SK-N-SH (cell line): ENCODE results near the gene NTM. TPM values are rescaled to one million over a fixed set of nuclear protein-coding genes. Genes with fewer than 3 reads are reported as not detected.

ENCODE experiments used
- CTCF ChIA-PET: fragments of 300-600, 350-600 bp; formaldehyde crosslinking; extraction: SDS; loops from one replicate; lab custom pipeline; 2021; lab: Yijun Ruan, JAX
- POLR2A ChIA-PET: fragments of 350-600 bp; sonication (Branson Sonifier 250); formaldehyde crosslinking; extraction: SDS; loops from one replicate; lab custom pipeline; 2020; ENCODE audit warnings: antibody characterized with exemption, inconsistent platforms; lab: Yijun Ruan, JAX
- DNase-seq: peaks from one replicate; pipeline ENCODE4 v3.0.0; 2012
- H2AFZ ChIP-seq: fragments of 200-600 bp; sonication (generic); 2 replicates; pipeline ENCODE4 v1.8.1; 2016; ENCODE audit warnings: antibody characterized with exemption, mild to moderate bottlenecking, low read depth
- H3F3A ChIP-seq: fragments of 200-600 bp; sonication (generic); replicated peaks from 2 replicates; pipeline ENCODE3; 2016; ENCODE audit warnings: antibody characterized with exemption, mild to moderate bottlenecking; ENCODE audit not compliant: insufficient read depth
- H3K27ac ChIP-seq, 2 experiments: fragments of 200-500 bp in 1 of 2; fragments of 200-600 bp in 1 of 2; sonication (Bioruptor generic) in 1 of 2; sonication (generic), shearing (Covaris generic) in 1 of 2; 2 replicates each; pipeline versions ENCODE4 v1.5.1 to v1.6.1; 2014 to 2016; ENCODE audit warnings: low read depth in 2 of 2, inconsistent platforms in 1 of 2, low read length in 1 of 2, mild to moderate bottlenecking in 1 of 2, mixed read lengths in 1 of 2
- H3K27me3 ChIP-seq: fragments of 200-600 bp; sonication (generic), shearing (Covaris generic); 2 replicates; pipeline ENCODE4 v1.6.1; 2016; ENCODE audit warnings: mixed run types; ENCODE audit not compliant: insufficient read depth
- H3K36me3 ChIP-seq, 2 experiments: fragments of 200-500 bp in 1 of 2; fragments of 200-600 bp in 1 of 2; sonication (Bioruptor generic) in 1 of 2; sonication (generic) in 1 of 2; replicated peaks in 1 of 2; 2 replicates each; pipeline versions ENCODE3 to v1.5.1; 2014 to 2016; ENCODE audit warnings: low read length in 1 of 2, mild to moderate bottlenecking in 1 of 2; ENCODE audit not compliant: insufficient read depth in 2 of 2, control insufficient read depth in 1 of 2
- H3K4me1 ChIP-seq, 2 experiments: fragments of 200-500 bp in 1 of 2; fragments of 200-600 bp in 1 of 2; sonication (Bioruptor generic) in 1 of 2; sonication (generic), shearing (Covaris generic) in 1 of 2; 2 replicates each; pipeline versions ENCODE4 v1.5.1 to v1.6.1; 2014 to 2016; ENCODE audit warnings: low read depth in 1 of 2, low read length in 1 of 2, mixed run types in 1 of 2; ENCODE audit not compliant: insufficient read depth in 2 of 2, control insufficient read depth in 1 of 2
- H3K4me2 ChIP-seq: fragments of 200-600 bp; sonication (generic), shearing (Covaris generic); 2 replicates; pipeline ENCODE4 v1.6.1; 2017; ENCODE audit warnings: mixed run types
- H3K4me3 ChIP-seq, 2 experiments: fragments of 200-500 bp in 1 of 2; fragments of 200-600 bp in 1 of 2; sonication (Bioruptor generic) in 1 of 2; sonication (generic), shearing (Covaris generic) in 1 of 2; 2 replicates each; pipeline versions ENCODE4 v1.5.1 to v1.8.1; 2014 to 2016; ENCODE audit warnings: low read depth in 2 of 2, inconsistent platforms in 1 of 2, low read length in 1 of 2, mild to moderate bottlenecking in 1 of 2, mixed read lengths in 1 of 2, moderate library complexity in 1 of 2
- H3K79me2 ChIP-seq: fragments of 200-600 bp; sonication (generic); 2 replicates; pipeline ENCODE4 v1.8.1; 2017; ENCODE audit warnings: mild to moderate bottlenecking; ENCODE audit not compliant: insufficient read depth
- H3K9ac ChIP-seq: fragments of 200-600 bp; sonication (generic); 2 replicates; pipeline ENCODE4 v1.6.1; 2017; ENCODE audit warnings: mixed run types
- H3K9me2 ChIP-seq: fragments of 200-600 bp; sonication (generic); 2 replicates; pipeline ENCODE4 v1.6.1; 2017; ENCODE audit warnings: mixed run types
- H3K9me3 ChIP-seq: fragments of 200-600 bp; sonication (generic); 2 replicates; pipeline ENCODE4 v1.6.1; 2017; ENCODE audit warnings: mixed run types, mild to moderate bottlenecking, moderate library complexity
- H4K20me1 ChIP-seq: fragments of 200-600 bp; sonication (generic); 2 replicates; pipeline ENCODE4 v1.6.1; 2017; ENCODE audit warnings: mild to moderate bottlenecking, mixed run types; ENCODE audit not compliant: insufficient read depth
- CHD2 ChIP-seq: fragments of 150-350 bp; IDR thresholded peaks from 2 replicates; pipeline ENCODE4 v1.6.1; 2018; ENCODE audit warnings: low read length; ENCODE audit not compliant: partially characterized antibody
- ELF1 ChIP-seq: IDR thresholded peaks from 2 replicates; pipeline ENCODE4 v1.4.0; 2012
- FOSL2 ChIP-seq: IDR thresholded peaks from 2 replicates; pipeline ENCODE4 v1.4.0; 2012; ENCODE audit warnings: low read depth, mild to moderate bottlenecking, moderate library complexity, borderline replicate concordance
- GATA2 ChIP-seq: sonication (generic); formaldehyde crosslinking; IDR thresholded peaks from 2 replicates; pipeline ENCODE4 v1.5.0; 2020; ENCODE audit warnings: mild to moderate bottlenecking, missing genetic modification reagents
- MXI1 ChIP-seq: IDR thresholded peaks from 2 replicates; pipeline ENCODE4 v1.6.1; 2012; ENCODE audit warnings: mild to moderate bottlenecking, low read depth, low read length, improper control_type of control experiment
- NFIC ChIP-seq: IDR thresholded peaks from 2 replicates; pipeline ENCODE4 v1.4.0; 2012; ENCODE audit warnings: borderline replicate concordance
- NRF1 ChIP-seq: IDR thresholded peaks from 2 replicates; pipeline ENCODE4 v1.6.1; 2012; ENCODE audit warnings: low read depth, mild to moderate bottlenecking, low read length
- RCOR1 ChIP-seq: fragments of 150-350 bp; IDR thresholded peaks from 2 replicates; pipeline ENCODE4 v1.6.1; 2017; ENCODE audit warnings: antibody characterized with exemption, low read length
- RXRA ChIP-seq: IDR thresholded peaks from 2 replicates; pipeline ENCODE4 v1.4.0; 2012; ENCODE audit warnings: low read depth, mild to moderate bottlenecking, borderline replicate concordance
- TEAD4 ChIP-seq: IDR thresholded peaks from 2 replicates; pipeline ENCODE4 v1.4.0; 2012; ENCODE audit warnings: mild to moderate bottlenecking, borderline replicate concordance; ENCODE audit not compliant: insufficient read depth
- YY1 ChIP-seq: IDR thresholded peaks from 2 replicates; pipeline ENCODE4 v1.4.0; 2012; ENCODE audit warnings: low read depth, mild to moderate bottlenecking
- WGBS: methylation state at CpG from one replicate; pipeline ENCODE4 v1.1.6; 2017; ENCODE audit warnings: low lambda C conversion rate; 5-methylcytosine and 5-hydroxymethylcytosine counted together
- polyA plus RNA-seq, 3 experiments: library from polyadenylated mRNA; depleted of rRNA; stranded (reverse); fragments of >200 nt; gene quantifications; 2 replicates each; pipeline ENCODE4 v1.2.3, GENCODE V29; 2012
- TF ChIP-seq, protein P1 (sequence below): IDR thresholded peaks from 2 replicates; pipeline ENCODE4 v1.4.0; 2012; ENCODE audit warnings: low read depth
- TF ChIP-seq, protein P2 (sequence below): fragments of 150-350 bp; IDR thresholded peaks from 2 replicates; pipeline ENCODE4 v1.6.1; 2017; ENCODE audit warnings: antibody characterized with exemption, low read length, low read depth, borderline replicate concordance
- TF ChIP-seq, protein P3 (sequence below): IDR thresholded peaks from 2 replicates; pipeline ENCODE4 v1.4.0; 2012; ENCODE audit warnings: low read depth, borderline replicate concordance

The NTM gene
- polyA plus RNA-seq, 1 of the 3 experiments (the other 2 are of a cell fraction) = 20.0 TPM

DNA sequence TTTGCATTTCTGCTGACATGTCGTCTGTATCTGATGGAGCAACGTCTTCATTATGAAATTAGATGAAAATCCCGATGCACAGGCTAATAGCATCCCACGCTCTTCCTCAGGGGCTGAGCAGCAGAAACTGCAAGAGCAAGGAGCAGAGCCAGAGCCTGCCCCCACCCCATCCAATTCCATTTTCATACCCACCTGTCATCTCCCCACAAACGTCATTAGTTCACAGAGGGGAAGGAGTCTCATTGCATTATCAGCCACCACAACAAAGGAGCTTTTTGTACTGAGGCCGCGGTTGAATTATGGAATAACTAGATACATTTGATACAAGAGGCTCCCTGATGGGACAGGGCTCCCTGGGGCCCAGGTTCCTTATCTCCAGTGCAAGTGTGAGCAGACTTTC lies 515.0 kb downstream of the NTM start:
- no peaks in the 10 kb centered on the region for H3K9me3 ChIP-seq
- no peak overlapping the region for H3K9ac ChIP-seq
- H3K4me1 ChIP-seq = peaks cover 4 to 31% of the 10 kb centered on the region in 2 experiments; a peak in 3 of 4 replicates
- H3K9me2 ChIP-seq = no peaks in the 10 kb centered on the region
- no peaks in the 10 kb centered on the region for H4K20me1 ChIP-seq
- TF ChIP-seq GATA2 (CRISPR knock-in tag) (no peak), YY1 (no peak), RCOR1 (no peak), ELF1 (no peak), FOSL2 (no peak), MXI1 (no peak), NRF1 (no peak), CHD2 (no peak)
- TF ChIP-seq, protein P1, sequence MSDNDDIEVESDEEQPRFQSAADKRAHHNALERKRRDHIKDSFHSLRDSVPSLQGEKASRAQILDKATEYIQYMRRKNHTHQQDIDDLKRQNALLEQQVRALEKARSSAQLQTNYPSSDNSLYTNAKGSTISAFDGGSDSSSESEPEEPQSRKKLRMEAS = no peak
- ChIA-PET CTCF (interaction anchor here (1.0 to 2.3 kb wide), 3 partner anchors 15 to 229 kb away, joined by 3 to 9 read pairs (median 8); no protein-coding TSS in a partner anchor), POLR2A (no interaction called here)
- no peak overlapping the region for H2AFZ ChIP-seq
- H3K27ac ChIP-seq = no peak overlapping the region
- peaks cover 12% of the 10 kb centered on the region for H3F3A ChIP-seq
- no peak overlapping the region for H3K4me3 ChIP-seq
- no peaks in the 10 kb centered on the region for H3K79me2 ChIP-seq
- no peak overlapping the region for H3K4me2 ChIP-seq
- 67% methylated on average over 7 of the region's 7 CpGs for WGBS
- no peaks in the 10 kb centered on the region for H3K27me3 ChIP-seq
- no peaks in the 10 kb centered on the region for H3K36me3 ChIP-seq
- DNase-seq = no peak

DNA sequence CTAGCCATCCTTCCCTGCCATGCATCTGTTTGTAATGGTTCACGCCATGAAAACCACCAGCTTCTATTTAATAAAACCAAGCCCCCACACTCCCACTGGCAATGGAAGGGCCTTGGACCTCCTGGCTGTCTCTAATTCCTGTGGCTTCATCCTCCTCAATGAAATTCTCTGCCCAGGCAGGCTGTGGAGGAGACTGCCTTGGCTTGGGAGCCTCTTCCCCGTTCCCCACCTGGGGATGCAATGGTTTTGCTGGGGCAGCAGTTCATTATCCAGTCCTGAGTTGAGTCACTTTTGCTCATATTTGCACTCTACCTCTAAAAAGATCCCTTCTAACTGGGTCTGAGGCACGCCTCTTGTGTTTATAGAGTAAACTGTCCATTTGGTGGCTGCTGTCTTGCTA lies 515.8 kb downstream of the NTM start:
- no peak overlapping the region for H3K4me3 ChIP-seq
- no peaks in the 10 kb centered on the region for H3K36me3 ChIP-seq
- no peaks in the 10 kb centered on the region for H3K27me3 ChIP-seq
- ChIA-PET CTCF (interaction anchor here (2.2 to 2.5 kb wide), 3 partner anchors 14 to 18 kb away, joined by 6 to 9 read pairs (median 8); no protein-coding TSS in a partner anchor), POLR2A (no interaction called here)
- no peak overlapping the region for H3K4me2 ChIP-seq
- H3K79me2 ChIP-seq = no peaks in the 10 kb centered on the region
- DNase-seq = no peak
- no peaks in the 10 kb centered on the region for H4K20me1 ChIP-seq
- peaks cover 12% of the 10 kb centered on the region for H3F3A ChIP-seq
- 88% methylated on average over 3 of the region's 3 CpGs for WGBS
- H3K9me2 ChIP-seq = no peaks in the 10 kb centered on the region
- no peaks in the 10 kb centered on the region for H3K9me3 ChIP-seq
- no peak overlapping the region for H3K9ac ChIP-seq
- TF ChIP-seq NRF1 (no peak), GATA2 (CRISPR knock-in tag) (no peak), RXRA (no peak), YY1 (no peak), NFIC (no peak), TEAD4 (no peak)
- TF ChIP-seq, protein P2, sequence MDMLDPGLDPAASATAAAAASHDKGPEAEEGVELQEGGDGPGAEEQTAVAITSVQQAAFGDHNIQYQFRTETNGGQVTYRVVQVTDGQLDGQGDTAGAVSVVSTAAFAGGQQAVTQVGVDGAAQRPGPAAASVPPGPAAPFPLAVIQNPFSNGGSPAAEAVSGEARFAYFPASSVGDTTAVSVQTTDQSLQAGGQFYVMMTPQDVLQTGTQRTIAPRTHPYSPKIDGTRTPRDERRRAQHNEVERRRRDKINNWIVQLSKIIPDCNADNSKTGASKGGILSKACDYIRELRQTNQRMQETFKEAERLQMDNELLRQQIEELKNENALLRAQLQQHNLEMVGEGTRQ = no peak
- TF ChIP-seq, protein P3, sequence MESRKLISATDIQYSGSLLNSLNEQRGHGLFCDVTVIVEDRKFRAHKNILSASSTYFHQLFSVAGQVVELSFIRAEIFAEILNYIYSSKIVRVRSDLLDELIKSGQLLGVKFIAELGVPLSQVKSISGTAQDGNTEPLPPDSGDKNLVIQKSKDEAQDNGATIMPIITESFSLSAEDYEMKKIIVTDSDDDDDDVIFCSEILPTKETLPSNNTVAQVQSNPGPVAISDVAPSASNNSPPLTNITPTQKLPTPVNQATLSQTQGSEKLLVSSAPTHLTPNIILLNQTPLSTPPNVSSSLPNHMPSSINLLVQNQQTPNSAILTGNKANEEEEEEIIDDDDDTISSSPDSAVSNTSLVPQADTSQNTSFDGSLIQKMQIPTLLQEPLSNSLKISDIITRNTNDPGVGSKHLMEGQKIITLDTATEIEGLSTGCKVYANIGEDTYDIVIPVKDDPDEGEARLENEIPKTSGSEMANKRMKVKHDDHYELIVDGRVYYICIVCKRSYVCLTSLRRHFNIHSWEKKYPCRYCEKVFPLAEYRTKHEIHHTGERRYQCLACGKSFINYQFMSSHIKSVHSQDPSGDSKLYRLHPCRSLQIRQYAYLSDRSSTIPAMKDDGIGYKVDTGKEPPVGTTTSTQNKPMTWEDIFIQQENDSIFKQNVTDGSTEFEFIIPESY = no peak
- H3K27ac ChIP-seq = no peak overlapping the region
- H2AFZ ChIP-seq = no peak overlapping the region
- H3K4me1 ChIP-seq = peaks cover 4 to 31% of the 10 kb centered on the region in 2 experiments; a peak in 3 of 4 replicates
